GM06990 (cell line): Measurements from ENCODE around the gene FBXO30.

Experiments
- DNase-seq: peaks from one replicate; pipeline ENCODE4 v3.0.0-alpha.2; 2011; ENCODE audit not compliant: insufficient read length; ENCODE audit errors: extremely low read depth
- H3K27me3 ChIP-seq: replicated peaks from 2 replicates; pipeline ENCODE4 v1.6.0; 2011; ENCODE audit warnings: low read length; ENCODE audit not compliant: control insufficient read depth, insufficient read depth
- H3K36me3 ChIP-seq: 2 replicates; pipeline ENCODE4 v1.5.1; 2011; ENCODE audit warnings: low read length; ENCODE audit not compliant: control insufficient read depth, insufficient read depth
- H3K4me3 ChIP-seq: replicated peaks from 2 replicates; pipeline ENCODE4 v1.5.1; 2011; ENCODE audit warnings: low read depth, mild to moderate bottlenecking, control low read depth, low read length
- CTCF ChIP-seq: IDR thresholded peaks from 2 replicates; pipeline ENCODE4 v1.5.1; 2011; ENCODE audit warnings: low read length, control low read depth, mild to moderate bottlenecking, inconsistent platforms; ENCODE audit not compliant: insufficient read depth, poor library complexity, severe bottlenecking

Gene FBXO30

GRCh38 chr6:145838305-145838704 lies 23.7 kb upstream of the FBXO30 start:
- TF ChIP-seq CTCF = no peak
- H3K27me3 ChIP-seq = no peaks in the 10 kb centered on the region
- H3K36me3 ChIP-seq = no peaks in the 10 kb centered on the region
- DNase-seq = no peak
- no peak overlapping the region for H3K4me3 ChIP-seq

DNA sequence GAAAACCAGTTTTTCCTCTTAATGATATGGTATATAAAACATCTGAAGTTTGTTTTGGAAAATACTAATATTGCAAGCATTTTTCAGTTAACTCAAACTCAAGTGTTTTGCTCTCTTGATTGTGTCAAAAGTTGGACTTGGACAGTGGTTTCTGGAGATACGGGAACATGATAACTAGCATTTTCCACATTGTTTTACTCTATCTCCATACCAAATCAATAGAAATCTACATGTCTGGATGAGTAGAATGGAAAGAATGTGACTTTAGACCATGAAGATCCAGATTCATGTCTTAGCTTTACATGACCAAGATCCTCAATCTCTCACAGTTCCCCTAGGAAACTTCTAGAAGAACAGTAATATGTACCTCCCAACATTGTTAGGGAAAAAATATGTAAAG lies 22.2 kb upstream of the FBXO30 start:
- H3K36me3 ChIP-seq = no peaks in the 10 kb centered on the region
- DNase-seq = no peak
- no peak overlapping the region for H3K4me3 ChIP-seq
- no peak for TF ChIP-seq CTCF
- no peaks in the 10 kb centered on the region for H3K27me3 ChIP-seq

GRCh38 chr6:145836170-145836569 lies 21.6 kb upstream of the FBXO30 start:
- DNase-seq = no peak
- Histone ChIP-seq H3K4me3 (no peak overlapping the region), H3K27me3 (no peaks in the 10 kb centered on the region), H3K36me3 (no peaks in the 10 kb centered on the region)
- no peak for TF ChIP-seq CTCF

DNA sequence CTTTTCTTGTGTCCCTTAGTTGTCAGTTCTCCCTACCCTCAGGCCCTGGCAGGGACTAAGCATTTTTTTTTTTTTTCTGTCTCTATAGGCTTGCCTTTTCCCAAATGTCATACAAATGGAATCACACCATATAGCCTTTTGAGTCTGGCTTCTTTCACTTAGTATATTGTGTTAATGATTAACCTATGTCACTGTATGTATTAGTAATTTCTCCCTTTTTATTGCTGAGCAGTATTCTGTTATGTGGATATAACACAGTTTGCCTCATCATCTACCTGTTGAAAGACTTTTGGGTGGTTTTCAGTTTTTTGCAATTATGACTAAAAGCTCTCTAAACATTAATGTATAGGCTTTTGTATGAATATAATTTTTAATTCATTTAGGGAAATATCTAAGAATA lies 16.0 kb upstream of the FBXO30 start:
- Histone ChIP-seq H3K27me3 (no peaks in the 10 kb centered on the region), H3K36me3 (no peaks in the 10 kb centered on the region), H3K4me3 (no peak overlapping the region)
- TF ChIP-seq CTCF = no peak
- DNase-seq = no peak

DNA sequence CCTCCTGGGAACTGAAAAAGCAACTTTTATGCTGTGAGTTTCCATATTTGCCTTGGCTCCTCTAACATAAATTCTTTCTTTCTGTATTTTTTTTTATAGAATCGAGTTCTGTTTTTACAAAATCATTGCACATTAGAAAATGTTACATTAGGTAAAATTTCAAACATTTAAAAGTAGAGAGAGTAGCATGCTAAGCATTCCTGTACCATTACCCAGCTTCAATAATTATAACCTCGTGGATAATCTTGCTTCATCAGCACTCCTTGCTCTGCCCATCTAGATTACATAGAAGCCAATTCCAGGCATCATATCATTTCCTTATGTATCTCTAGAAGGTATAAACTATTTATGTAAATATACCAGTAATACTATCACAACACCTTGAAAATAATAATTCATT lies 15.4 kb upstream of the FBXO30 start:
- H3K4me3 ChIP-seq = no peak overlapping the region
- no peak for TF ChIP-seq CTCF
- no peaks in the 10 kb centered on the region for H3K36me3 ChIP-seq
- no peaks in the 10 kb centered on the region for H3K27me3 ChIP-seq
- no peak for DNase-seq

- TF ChIP-seq CTCF = no peak
- DNase-seq = no peak
- Histone ChIP-seq H3K36me3 (no peaks in the 10 kb centered on the region), H3K4me3 (no peak overlapping the region), H3K27me3 (no peaks in the 10 kb centered on the region)
Observed at GRCh38 chr6:145829102-145829501, 14.5 kb upstream of the FBXO30 start.
